ENCODE data around the gene TGFB1. TPM values are rescaled to one million over a fixed set of nuclear protein-coding genes. Genes with fewer than 3 reads are reported as not detected.

Gene TGFB1
- total and polyA plus RNA-seq, 9 of the 15 experiments (the other 6 are each of a cell fraction or from before 2014, with no cell fraction given): 0.24 to 159 (median 17.2) TPM

- TF ChIP-seq ZBTB5 (IDR thresholded peaks at IDR 0.05) (peak; percentile 86), TEAD4 (IDR thresholded peaks at IDR 0.05; ENCODE audit: low read length) (peak; percentile 46; the same call in 1 of the 2 replicates), TEAD4 (CRISPR knock-in tag; IDR thresholded peaks at IDR 0.05; ENCODE audit: borderline replicate concordance) (no peak), ZBTB43 (CRISPR knock-in tag; IDR thresholded peaks at IDR 0.05) (no peak), HMBOX1 (IDR thresholded peaks at IDR 0.05) (no peak), SRSF7 (optimal IDR thresholded peaks at IDR 0.05; ENCODE audit: low read depth, low read length) (no peak), SAFB2 (IDR thresholded peaks at IDR 0.05; ENCODE audit: borderline replicate concordance, low read depth, low read length, severe bottlenecking) (no peak), ZKSCAN8 (CRISPR knock-in tag; IDR thresholded peaks at IDR 0.05) (no peak), PHF20 (IDR thresholded peaks at IDR 0.05; ENCODE audit: partially characterized antibody) (no peak), ZNF696 (CRISPR knock-in tag; conservative IDR thresholded peaks at IDR 0.05) (no peak), NFE2 (IDR thresholded peaks at IDR 0.05; ENCODE audit: low read depth) (no peak), ZNF121 (CRISPR knock-in tag; conservative IDR thresholded peaks at IDR 0.05) (no peak), ZFP36 (IDR thresholded peaks at IDR 0.05; ENCODE audit: low read depth, low read length, partially characterized antibody) (no peak), ZNF584 (CRISPR knock-in tag; IDR thresholded peaks at IDR 0.05; ENCODE audit: low read depth) (0 out of 2 replicates have a peak, but pooled peaks have one; percentile 52), SIN3A (IDR thresholded peaks at IDR 0.05; ENCODE audit: borderline replicate concordance in 2 of 2, control insufficient read depth in 1 of 2, low read depth in 2 of 2, low read length in 2 of 2) (peak in 1 of 2 experiments; percentile 58; a peak in 1 of 4 replicates), SRF (CRISPR knock-in tag; IDR thresholded peaks at IDR 0.05) (peak in 1 of 2 experiments; percentile 89; a peak in 2 of 4 replicates), ZBTB1 (CRISPR knock-in tag; IDR thresholded peaks at IDR 0.05; ENCODE audit: borderline replicate concordance, low read depth) (peak; percentile 79), ZHX1 (conservative IDR thresholded peaks at IDR 0.05; ENCODE audit: low read length) (peak; percentile 100), ZNF436 (CRISPR knock-in tag; IDR thresholded peaks at IDR 0.05) (peak; percentile 56; the same call in 1 of the 2 replicates), STAT5A (IDR thresholded peaks at IDR 0.05; ENCODE audit: borderline replicate concordance, low read length) (no peak)
These were observed 10.2 kb upstream of the TGFB1 start, which contains the start of gene B9D2 (continued) for GRCh38 chr19:41363753-41364523.
